Vagina (tissue), 2 donors: ENCODE results near the gene FAM107B.

ENCODE experiments used
- POLR2A ChIP-seq, 2 donors: fragments of 450-650 bp; IDR thresholded peaks; one replicate each; pipeline ENCODE4 v1.6.1; 2017; ENCODE audit warnings: antibody characterized with exemption in 2 of 2, mild to moderate bottlenecking in 2 of 2, moderate library complexity in 2 of 2
- TF ChIP-seq, protein P1 (sequence below), 3 experiments: fragments of 450-650 bp in 2 of 3; fragments of 200-600 bp in 1 of 3; sonication (generic) in 1 of 3; IDR thresholded peaks; one replicate each; pipeline ENCODE4 v1.5.1; 2017 to 2019; ENCODE audit warnings: antibody characterized with exemption in 3 of 3, mild to moderate bottlenecking in 2 of 3, moderate library complexity in 2 of 3

DNA sequence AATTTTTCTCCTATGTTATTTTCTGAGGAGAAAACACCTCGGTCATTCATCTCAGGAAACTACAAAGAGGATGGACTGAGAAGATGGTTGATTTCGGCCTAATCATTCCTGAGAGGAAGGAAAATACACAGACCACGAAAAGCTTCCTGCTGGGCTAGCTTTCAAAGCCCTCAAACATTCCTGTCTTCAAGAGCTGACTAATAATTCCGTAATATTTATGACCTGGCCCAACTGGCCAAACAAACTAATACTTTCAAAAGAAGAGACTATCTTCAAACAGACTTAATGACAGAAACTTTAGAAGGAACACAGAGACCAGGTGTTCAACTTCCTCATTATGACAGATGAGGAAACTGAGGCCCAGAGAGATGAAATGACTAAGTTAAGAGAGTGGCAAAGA, 228.9 kb downstream of the FAM107B start:
- TF ChIP-seq, protein P1, sequence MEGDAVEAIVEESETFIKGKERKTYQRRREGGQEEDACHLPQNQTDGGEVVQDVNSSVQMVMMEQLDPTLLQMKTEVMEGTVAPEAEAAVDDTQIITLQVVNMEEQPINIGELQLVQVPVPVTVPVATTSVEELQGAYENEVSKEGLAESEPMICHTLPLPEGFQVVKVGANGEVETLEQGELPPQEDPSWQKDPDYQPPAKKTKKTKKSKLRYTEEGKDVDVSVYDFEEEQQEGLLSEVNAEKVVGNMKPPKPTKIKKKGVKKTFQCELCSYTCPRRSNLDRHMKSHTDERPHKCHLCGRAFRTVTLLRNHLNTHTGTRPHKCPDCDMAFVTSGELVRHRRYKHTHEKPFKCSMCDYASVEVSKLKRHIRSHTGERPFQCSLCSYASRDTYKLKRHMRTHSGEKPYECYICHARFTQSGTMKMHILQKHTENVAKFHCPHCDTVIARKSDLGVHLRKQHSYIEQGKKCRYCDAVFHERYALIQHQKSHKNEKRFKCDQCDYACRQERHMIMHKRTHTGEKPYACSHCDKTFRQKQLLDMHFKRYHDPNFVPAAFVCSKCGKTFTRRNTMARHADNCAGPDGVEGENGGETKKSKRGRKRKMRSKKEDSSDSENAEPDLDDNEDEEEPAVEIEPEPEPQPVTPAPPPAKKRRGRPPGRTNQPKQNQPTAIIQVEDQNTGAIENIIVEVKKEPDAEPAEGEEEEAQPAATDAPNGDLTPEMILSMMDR (IDR thresholded peaks at IDR 0.05), result no peak
- TF ChIP-seq POLR2A (IDR thresholded peaks at IDR 0.05), result no peak
